HEK293 (cell line): Measurements from ENCODE around the gene RLF.

Experiments
- CTCF ChIA-PET: fragments of 350-600 bp; formaldehyde crosslinking; extraction: SDS; loops from one replicate; lab custom pipeline; 2021; ENCODE audit warnings: antibody characterized with exemption; lab: Yijun Ruan, JAX
- POLR2A ChIA-PET: fragments of 300-600 bp; formaldehyde crosslinking; extraction: SDS; loops from one replicate; lab custom pipeline; 2020; ENCODE audit warnings: antibody characterized with exemption, inconsistent platforms; lab: Yijun Ruan, JAX
- H3K27ac ChIP-seq: fragments of 200-500 bp; sonication (Bioruptor generic); 2 replicates; pipeline ENCODE4 v1.5.1; 2014; ENCODE audit warnings: low read depth, low read length, control low read depth, inconsistent platforms; ENCODE audit errors: extremely low read depth
- H3K36me3 ChIP-seq, 2 experiments: fragments of 200-500 bp in 1 of 2; sonication (Bioruptor generic) in 1 of 2; 1 replicate in 1 of 2; 2 replicates in 1 of 2; pipeline ENCODE4 v1.5.1; 2014 to 2017; ENCODE audit warnings: inconsistent platforms in 2 of 2, low read length in 2 of 2; ENCODE audit not compliant: control insufficient read depth in 2 of 2, insufficient read depth in 1 of 2
- H3K4me1 ChIP-seq: fragments of 200-500 bp; sonication (Bioruptor generic); 2 replicates; pipeline ENCODE4 v1.5.1; 2014; ENCODE audit warnings: mild to moderate bottlenecking, low read length, inconsistent platforms; ENCODE audit not compliant: control insufficient read depth, insufficient read depth
- H3K4me3 ChIP-seq: 2 replicates; pipeline ENCODE4 v1.5.1; 2011; ENCODE audit warnings: low read depth, mild to moderate bottlenecking, control low read depth, low read length, moderate library complexity
- H3K9me3 ChIP-seq: fragments of 200-500 bp; sonication (Bioruptor generic); 2 replicates; pipeline ENCODE4 v1.5.1; 2014; ENCODE audit warnings: low read depth, low read length, inconsistent platforms; ENCODE audit not compliant: control insufficient read depth, insufficient read depth
- INSM2 ChIP-seq: fragments of 450-650 bp; formaldehyde crosslinking; IDR thresholded peaks from 2 replicates; pipeline ENCODE4 v1.5.1; 2016; ENCODE audit warnings: missing biosample characterization, missing genetic modification characterization
- KLF16 ChIP-seq: fragments of 450-650 bp; formaldehyde crosslinking; IDR thresholded peaks from 2 replicates; pipeline ENCODE4 v1.5.1; 2017; ENCODE audit warnings: missing biosample characterization, missing genetic modification characterization
- OVOL3 ChIP-seq: fragments of 450-650 bp; formaldehyde crosslinking; IDR thresholded peaks from 2 replicates; pipeline ENCODE4 v1.5.1; 2016; ENCODE audit warnings: missing biosample characterization, missing genetic modification characterization
- SP7 ChIP-seq: fragments of 450-650 bp; formaldehyde crosslinking; IDR thresholded peaks from 2 replicates; pipeline ENCODE4 v1.5.1; 2016; ENCODE audit warnings: missing biosample characterization, missing genetic modification characterization
- WT1 ChIP-seq: fragments of 450-650 bp; formaldehyde crosslinking; IDR thresholded peaks from 2 replicates; pipeline ENCODE4 v1.5.1; 2016; ENCODE audit warnings: missing biosample characterization, missing genetic modification characterization
- ZBTB21 ChIP-seq: fragments of 450-650 bp; formaldehyde crosslinking; IDR thresholded peaks from 2 replicates; pipeline ENCODE4 v1.5.1; 2017; ENCODE audit warnings: missing biosample characterization, missing genetic modification characterization
- ZNF157 ChIP-seq: fragments of 450-650 bp; formaldehyde crosslinking; IDR thresholded peaks from 2 replicates; pipeline ENCODE4 v1.5.1; 2016; ENCODE audit warnings: missing biosample characterization, missing genetic modification characterization
- ZNF169 ChIP-seq: fragments of 450-650 bp; formaldehyde crosslinking; IDR thresholded peaks from 2 replicates; pipeline ENCODE4 v1.5.1; 2016; ENCODE audit warnings: missing biosample characterization, missing genetic modification characterization
- ZNF341 ChIP-seq: fragments of 450-650 bp; formaldehyde crosslinking; IDR thresholded peaks from 2 replicates; pipeline ENCODE4; 2016; ENCODE audit warnings: low read depth, missing biosample characterization, missing genetic modification characterization
- ZNF350 ChIP-seq: fragments of 450-650 bp; formaldehyde crosslinking; IDR thresholded peaks from 2 replicates; pipeline ENCODE4 v1.5.0; 2017; ENCODE audit warnings: missing biosample characterization, mild to moderate bottlenecking, missing genetic modification characterization
- ZNF555 ChIP-seq: fragments of 450-650 bp; formaldehyde crosslinking; conservative IDR thresholded peaks from 2 replicates; pipeline ENCODE4 v1.5.1; 2017; ENCODE audit warnings: missing biosample characterization, mild to moderate bottlenecking, missing genetic modification characterization, inconsistent platforms
- ZNF785 ChIP-seq: fragments of 450-650 bp; formaldehyde crosslinking; IDR thresholded peaks from 2 replicates; pipeline ENCODE4 v1.5.1; 2016; ENCODE audit warnings: missing biosample characterization, missing genetic modification characterization
- ZNF791 ChIP-seq: fragments of 450-650 bp; formaldehyde crosslinking; IDR thresholded peaks from 2 replicates; pipeline ENCODE4 v1.5.1; 2016; ENCODE audit warnings: missing biosample characterization, missing genetic modification characterization
- ZNF830 ChIP-seq: fragments of 450-650 bp; IDR thresholded peaks from 2 replicates; pipeline ENCODE4 v1.5.0; 2018; ENCODE audit warnings: missing biosample characterization, missing genetic modification characterization, low read depth, mild to moderate bottlenecking, moderate library complexity
- TF ChIP-seq, protein P1 (sequence below): fragments of 450-650 bp; formaldehyde crosslinking; IDR thresholded peaks from 2 replicates; pipeline ENCODE4 v1.5.1; 2016; ENCODE audit warnings: missing biosample characterization, missing genetic modification characterization
- TF ChIP-seq, protein P2 (sequence below): fragments of 450-650 bp; formaldehyde crosslinking; IDR thresholded peaks from 2 replicates; pipeline ENCODE4 v1.5.1; 2016; ENCODE audit warnings: missing biosample characterization, missing genetic modification characterization
- TF ChIP-seq, protein P3 (sequence below): fragments of 450-650 bp; formaldehyde crosslinking; IDR thresholded peaks from 2 replicates; pipeline ENCODE4 v1.5.1; 2017; ENCODE audit warnings: missing biosample characterization, missing genetic modification characterization

The RLF gene

GRCh38 chr1:40197656-40198055, 36.5 kb downstream of the RLF start (continued):
- TF ChIP-seq KLF16 (no peak), ZNF169 (tag by site-specific recombination) (no peak), ZNF157 (tag by site-specific recombination) (no peak), ZNF791 (tag by site-specific recombination) (no peak), ZNF830 (tag by site-specific recombination) (no peak), WT1 (tag by site-specific recombination) (no peak), SP7 (tag by site-specific recombination) (no peak), ZBTB21 (tag by site-specific recombination) (no peak), ZNF341 (tag by site-specific recombination) (no peak)
- TF ChIP-seq, protein P1, sequence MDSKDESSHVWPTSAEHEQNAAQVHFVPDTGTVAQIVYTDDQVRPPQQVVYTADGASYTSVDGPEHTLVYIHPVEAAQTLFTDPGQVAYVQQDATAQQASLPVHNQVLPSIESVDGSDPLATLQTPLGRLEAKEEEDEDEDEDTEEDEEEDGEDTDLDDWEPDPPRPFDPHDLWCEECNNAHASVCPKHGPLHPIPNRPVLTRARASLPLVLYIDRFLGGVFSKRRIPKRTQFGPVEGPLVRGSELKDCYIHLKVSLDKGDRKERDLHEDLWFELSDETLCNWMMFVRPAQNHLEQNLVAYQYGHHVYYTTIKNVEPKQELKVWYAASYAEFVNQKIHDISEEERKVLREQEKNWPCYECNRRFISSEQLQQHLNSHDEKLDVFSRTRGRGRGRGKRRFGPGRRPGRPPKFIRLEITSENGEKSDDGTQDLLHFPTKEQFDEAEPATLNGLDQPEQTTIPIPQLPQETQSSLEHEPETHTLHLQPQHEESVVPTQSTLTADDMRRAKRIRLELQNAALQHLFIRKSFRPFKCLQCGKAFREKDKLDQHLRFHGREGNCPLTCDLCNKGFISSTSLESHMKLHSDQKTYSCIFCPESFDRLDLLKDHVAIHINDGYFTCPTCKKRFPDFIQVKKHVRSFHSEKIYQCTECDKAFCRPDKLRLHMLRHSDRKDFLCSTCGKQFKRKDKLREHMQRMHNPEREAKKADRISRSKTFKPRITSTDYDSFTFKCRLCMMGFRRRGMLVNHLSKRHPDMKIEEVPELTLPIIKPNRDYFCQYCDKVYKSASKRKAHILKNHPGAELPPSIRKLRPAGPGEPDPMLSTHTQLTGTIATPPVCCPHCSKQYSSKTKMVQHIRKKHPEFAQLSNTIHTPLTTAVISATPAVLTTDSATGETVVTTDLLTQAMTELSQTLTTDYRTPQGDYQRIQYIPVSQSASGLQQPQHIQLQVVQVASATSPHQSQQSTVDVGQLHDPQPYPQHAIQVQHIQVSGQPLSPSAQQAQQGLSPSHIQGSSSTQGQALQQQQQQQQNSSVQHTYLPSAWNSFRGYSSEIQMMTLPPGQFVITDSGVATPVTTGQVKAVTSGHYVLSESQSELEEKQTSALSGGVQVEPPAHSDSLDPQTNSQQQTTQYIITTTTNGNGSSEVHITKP (tag by site-specific recombination): no peak

- Histone ChIP-seq H3K27ac (no peak overlapping the region), H3K4me1 (no peaks in the 10 kb centered on the region), H3K36me3 (peaks cover 14 to 42% of the 10 kb centered on the region in 2 experiments), H3K4me3 (no peak overlapping the region), H3K9me3 (no peaks in the 10 kb centered on the region)
- CTCF ChIA-PET: interaction anchor here (2.2 kb wide), 1 partner anchor 16 kb away, joined by 12 read pairs; no protein-coding TSS in a partner anchor
- POLR2A ChIA-PET: no interaction called here
- no peak for TF ChIP-seq ZNF785 (tag by site-specific recombination)
- no peak for TF ChIP-seq ZNF555 (tag by site-specific recombination)
- TF ChIP-seq OVOL3 (tag by site-specific recombination): no peak
- no peak for TF ChIP-seq INSM2 (tag by site-specific recombination)
- TF ChIP-seq, protein P2, sequence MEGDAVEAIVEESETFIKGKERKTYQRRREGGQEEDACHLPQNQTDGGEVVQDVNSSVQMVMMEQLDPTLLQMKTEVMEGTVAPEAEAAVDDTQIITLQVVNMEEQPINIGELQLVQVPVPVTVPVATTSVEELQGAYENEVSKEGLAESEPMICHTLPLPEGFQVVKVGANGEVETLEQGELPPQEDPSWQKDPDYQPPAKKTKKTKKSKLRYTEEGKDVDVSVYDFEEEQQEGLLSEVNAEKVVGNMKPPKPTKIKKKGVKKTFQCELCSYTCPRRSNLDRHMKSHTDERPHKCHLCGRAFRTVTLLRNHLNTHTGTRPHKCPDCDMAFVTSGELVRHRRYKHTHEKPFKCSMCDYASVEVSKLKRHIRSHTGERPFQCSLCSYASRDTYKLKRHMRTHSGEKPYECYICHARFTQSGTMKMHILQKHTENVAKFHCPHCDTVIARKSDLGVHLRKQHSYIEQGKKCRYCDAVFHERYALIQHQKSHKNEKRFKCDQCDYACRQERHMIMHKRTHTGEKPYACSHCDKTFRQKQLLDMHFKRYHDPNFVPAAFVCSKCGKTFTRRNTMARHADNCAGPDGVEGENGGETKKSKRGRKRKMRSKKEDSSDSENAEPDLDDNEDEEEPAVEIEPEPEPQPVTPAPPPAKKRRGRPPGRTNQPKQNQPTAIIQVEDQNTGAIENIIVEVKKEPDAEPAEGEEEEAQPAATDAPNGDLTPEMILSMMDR: no peak
- no peak for TF ChIP-seq ZNF350 (tag by site-specific recombination)
- TF ChIP-seq, protein P3, sequence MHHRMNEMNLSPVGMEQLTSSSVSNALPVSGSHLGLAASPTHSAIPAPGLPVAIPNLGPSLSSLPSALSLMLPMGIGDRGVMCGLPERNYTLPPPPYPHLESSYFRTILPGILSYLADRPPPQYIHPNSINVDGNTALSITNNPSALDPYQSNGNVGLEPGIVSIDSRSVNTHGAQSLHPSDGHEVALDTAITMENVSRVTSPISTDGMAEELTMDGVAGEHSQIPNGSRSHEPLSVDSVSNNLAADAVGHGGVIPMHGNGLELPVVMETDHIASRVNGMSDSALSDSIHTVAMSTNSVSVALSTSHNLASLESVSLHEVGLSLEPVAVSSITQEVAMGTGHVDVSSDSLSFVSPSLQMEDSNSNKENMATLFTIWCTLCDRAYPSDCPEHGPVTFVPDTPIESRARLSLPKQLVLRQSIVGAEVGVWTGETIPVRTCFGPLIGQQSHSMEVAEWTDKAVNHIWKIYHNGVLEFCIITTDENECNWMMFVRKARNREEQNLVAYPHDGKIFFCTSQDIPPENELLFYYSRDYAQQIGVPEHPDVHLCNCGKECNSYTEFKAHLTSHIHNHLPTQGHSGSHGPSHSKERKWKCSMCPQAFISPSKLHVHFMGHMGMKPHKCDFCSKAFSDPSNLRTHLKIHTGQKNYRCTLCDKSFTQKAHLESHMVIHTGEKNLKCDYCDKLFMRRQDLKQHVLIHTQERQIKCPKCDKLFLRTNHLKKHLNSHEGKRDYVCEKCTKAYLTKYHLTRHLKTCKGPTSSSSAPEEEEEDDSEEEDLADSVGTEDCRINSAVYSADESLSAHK (tag by site-specific recombination): no peak
Observed at GRCh38 chr1:40199126-40199525, 37.9 kb downstream of the RLF start.
